GM21381 (cell line): ENCODE results near the gene ITPR2.
"Not testable (repeated sequence)": the region's sequence is repeated elsewhere in the genome, so short reads cannot be mapped to it uniquely, and the experiment has no call there.

Source experiments
- ATAC-seq: cut with Tn5 transposase; IDR thresholded peaks from one replicate; pipeline ENCODE4 v1.9.1; 2021; ENCODE audit warnings: mild to moderate bottlenecking, moderate library complexity; ENCODE audit not compliant: unreplicated experiment

Gene ITPR2

DNA sequence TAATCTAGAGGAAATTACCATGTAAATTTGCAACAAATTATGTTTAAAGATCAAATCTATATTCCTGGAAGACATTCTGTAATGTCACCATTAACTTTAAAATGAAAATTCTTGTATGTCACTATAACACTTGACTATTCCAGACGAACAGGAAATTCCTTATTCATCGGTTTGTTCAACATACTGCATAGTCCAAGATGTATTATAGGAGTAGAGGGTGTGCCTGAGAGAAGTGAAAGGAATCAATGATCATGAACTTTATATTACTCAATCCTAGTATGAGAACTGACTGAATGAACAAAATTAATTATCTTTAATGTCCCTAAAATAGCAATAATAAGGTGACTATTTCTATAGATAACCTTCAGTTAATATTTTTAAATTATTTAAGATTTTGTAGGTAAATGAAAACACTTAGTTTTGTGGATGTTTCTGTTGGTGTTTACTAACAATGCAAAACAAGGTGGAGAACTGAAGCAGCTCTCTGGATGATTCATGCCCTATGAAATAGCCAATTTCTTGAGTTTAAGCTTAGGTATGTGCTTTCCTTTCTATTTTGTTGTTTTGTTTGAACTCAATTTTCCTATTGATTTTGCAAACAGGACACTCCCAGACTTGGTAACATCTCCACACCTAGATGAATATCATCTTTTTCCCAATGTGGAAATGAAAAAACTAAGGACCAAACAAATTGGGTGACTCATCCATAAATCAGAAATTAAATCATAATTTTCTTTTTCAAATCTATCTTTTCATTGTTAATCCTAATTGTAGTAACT lies 18.2 kb upstream of the ITPR2 start:
- no peak for ATAC-seq

DNA sequence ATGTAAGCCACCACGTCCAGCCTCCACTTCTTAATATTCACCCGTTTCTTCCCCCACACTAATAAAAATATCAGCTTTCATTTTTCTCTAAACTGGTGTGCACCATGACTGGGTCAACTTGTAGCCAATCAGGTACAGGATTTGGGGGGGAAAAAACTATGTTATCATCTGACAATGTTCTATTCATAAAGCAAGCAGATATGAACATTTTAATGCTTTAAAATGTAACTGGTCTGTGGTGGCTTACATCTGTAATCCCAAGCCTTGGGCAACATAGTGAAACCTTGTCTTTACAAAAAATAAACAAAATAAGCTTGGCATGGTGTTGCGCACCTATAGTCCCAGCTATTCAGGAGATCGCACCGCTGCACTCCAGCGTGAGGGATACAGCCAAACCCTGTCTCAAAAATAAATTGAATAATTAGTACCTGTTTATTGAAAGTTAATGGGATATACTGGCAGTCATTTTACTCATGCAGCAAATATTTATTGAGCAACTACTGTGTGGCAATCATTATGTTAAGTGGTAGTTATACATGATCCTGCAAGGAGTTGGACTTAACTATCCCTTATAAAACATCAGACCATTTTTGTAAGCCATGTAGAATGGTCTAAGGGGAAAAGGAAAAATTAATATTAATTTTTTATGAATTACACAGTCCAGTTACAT lies 15.3 kb upstream of the ITPR2 start:
- no peak for ATAC-seq

DNA sequence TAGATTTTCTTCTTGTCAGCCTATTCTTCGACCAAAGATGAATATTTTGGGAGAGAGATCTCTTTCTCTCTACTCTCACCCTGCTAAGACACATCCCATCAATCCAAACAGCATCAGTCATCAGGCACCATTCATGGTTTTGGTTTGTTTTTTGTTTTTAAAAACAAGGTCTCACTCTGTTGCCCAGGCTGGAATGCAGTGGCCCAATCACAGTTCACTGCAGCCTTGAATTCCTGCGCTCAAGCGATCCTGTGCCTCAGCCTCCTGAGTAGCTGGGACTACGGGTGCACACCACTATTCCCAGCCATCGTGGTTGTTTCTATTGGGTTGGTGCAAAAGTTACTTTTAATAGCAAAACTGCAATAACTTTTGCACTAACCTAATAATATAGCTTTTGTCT lies 14.4 kb upstream of the ITPR2 start:
- ATAC-seq, result no peak

DNA sequence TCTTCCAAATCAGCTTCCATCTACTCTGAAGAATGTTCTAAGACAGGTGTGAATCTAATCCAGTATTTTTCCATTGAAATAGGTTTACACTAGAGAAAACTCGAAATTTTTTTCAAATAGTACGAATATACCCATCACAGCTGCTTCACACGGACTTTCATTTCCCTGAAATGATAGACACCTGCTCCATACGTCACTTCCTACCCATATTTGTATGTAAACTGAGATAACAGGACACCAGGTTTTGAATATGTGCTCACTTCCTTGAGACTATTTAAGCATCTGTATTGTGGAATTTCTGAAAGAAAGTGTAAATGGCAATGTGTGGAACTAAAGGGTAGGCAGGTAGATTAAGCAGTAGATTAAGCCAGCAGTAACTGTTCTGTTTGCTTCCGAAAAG lies 13.4 kb upstream of the ITPR2 start:
- ATAC-seq, result no peak

DNA sequence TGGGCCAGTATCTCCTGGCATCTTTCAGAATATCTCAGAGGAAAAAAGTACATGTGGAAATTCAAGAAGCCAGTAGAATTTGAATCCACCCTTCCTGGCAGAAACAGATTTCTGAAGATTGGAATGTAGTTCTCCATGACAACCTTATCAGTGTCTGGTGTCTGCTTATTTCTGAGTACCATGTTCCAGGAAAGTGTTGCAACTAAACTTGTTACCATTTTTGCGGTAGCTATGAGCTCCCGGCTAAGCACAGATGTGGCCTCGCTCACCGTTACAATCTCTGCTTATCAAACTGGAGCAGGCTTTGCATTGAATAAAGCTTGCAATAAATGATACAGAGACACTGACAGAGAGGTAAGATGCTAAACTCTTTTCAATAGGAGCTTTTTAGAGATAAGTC lies 13.0 kb upstream of the ITPR2 start:
- ATAC-seq, result no peak

DNA sequence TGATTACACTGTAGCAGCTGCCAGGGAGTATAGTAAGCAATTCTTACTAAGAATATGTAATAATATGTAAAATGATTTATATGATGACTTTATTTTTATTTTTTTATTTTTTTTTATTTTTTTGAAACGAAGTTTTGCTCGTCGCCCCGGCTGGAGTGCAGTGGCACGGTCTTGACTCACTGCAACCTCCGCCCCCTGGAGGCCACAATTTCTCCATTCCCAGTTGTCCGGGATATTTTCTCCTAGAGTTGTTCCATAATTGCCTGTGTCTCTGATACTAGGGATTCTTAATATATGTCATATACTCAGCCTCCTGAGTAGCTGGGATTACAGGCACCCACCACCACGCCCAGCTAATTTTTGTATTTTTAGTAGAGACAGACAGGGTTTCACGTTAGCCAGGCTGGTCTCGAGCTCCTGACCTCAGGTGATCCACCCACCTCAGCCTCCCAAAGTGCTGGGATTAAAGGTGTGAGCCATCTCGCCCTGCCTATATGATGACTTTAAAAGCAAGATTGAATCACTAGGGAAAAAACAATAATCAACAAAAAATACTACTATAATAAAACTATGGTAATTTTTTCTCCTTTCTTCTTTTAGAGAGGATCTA lies 12.2 kb upstream of the ITPR2 start:
- ATAC-seq, result no peak

DNA sequence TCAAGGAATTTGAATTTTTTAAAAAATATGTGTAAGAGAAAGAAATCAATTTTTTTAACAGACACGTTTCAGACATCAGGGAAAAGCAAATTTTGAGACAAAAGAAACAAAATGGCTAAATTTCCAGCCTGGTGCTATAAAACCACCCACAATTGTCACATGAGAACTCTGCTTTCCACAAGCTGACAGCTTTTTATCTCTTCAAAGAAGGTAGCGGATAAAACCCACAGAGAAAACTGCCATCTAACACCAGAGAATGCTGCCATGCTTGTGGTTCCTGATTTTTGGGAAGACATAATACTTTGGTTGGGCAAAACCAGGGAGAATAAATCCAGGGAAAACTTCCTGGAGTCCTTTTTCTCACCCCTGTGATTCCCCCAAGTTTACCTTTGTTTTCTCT lies 10.3 kb upstream of the ITPR2 start:
- ATAC-seq, result no peak

DNA sequence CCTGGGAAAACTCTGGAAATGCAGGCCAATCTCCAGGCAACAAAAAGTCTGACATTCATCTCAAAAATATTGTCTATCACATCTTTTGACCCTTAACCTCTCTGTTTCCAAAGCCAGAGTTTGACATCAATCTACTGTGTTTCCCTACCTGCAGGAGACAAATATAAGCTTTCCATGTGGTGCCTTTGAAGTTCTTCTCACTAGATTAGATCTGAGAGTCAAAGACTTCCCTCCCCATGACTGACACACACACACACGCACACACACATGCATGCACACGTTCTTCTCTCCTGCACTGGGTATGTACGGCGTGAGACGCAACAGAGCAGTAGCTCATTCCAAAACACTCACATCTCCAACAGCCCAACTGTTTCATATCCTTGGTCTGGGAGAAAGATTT lies 8.1 kb upstream of the ITPR2 start:
- no peak for ATAC-seq

DNA sequence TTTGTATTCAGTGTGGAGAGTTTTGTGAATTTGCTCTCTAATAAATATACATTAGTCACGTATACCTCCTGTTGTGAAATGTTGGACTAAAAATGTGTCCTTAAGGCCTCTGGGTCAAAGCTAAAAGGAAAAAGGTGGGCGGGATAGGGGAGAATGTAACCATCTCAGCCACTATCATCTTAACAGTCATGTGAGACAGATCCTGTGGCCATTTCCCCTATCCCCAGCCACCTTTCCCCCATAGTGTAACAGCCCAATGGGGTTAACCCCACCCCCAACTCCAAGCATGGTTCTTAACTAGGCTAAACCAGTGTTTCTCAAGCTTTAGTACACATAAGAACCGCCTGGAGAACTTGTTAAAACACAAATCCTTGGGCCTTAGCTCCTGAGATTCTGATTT lies 6.5 kb upstream of the ITPR2 start:
- no peak for ATAC-seq

DNA sequence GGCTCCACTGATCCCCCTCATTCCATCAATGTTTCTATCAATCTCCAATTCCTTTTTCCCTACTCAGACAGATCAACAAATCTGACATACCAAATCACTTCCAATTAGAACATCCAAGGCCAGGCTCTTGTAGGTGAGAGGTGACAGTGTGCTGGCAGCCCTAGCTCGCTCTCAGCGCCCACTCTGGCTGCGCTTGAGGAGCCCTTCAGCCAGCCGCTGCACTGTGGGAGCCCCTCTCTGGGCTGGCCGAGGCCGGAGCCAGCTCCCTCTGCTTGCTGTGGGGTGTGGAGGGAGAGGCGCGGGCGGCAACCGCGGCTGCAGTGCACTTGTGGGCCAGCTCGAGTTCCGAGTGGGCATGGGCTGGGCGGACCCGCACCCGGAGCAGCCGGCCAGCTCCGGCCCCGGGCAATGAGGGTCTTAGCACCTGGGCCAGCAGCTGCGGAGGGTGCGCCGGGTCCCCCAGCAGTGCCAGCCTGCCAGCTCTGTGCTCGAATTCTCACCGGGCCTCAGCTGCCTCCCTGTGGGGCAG lies 6.0 kb upstream of the ITPR2 start:
- no peak for ATAC-seq

DNA sequence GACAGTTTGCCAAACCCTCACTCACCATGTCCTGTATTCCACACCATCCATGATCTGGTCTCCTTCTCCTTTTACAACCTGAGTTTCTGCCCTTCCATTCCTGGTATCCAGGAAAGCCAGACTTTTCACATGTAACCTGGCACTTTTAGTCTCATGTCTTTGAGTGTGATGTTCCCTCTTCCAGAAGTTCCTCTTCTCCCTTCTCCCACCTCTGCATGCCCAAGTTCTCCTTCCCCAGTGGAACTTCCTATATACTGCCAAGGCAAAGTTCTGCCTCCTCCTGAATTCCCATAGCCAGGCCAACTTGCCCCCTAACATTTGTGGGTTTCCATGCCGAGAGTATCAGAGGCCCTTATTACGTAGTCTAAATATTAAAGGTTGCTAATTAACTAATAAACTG lies 3.2 kb upstream of the ITPR2 start:
- ATAC-seq, result no peak

DNA sequence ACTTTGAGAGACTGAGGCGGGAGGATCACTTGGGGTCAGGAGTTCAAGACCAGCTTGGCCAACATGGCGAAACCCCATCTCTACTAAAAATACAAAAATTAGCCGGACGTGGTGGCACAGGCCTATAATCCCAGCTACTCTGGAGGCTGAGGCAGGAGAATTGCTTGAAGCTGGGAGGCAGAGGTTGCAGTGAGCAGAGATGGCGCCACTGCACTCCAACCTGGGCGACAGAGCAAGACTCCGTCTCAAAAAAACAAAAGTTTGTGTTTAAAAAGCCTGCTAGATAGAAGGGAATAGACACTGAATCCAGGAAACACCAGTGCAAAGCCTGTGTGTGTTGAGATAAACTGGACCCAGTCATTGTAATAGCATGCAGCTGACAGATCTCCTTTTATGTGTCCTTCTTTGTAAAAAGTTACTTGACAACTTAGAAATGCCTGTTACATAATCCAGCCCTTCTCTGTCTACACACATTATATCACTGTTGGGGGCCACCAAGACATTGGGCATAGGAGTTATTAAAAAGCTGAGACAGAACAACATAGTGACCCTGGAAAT lies 1.6 kb upstream of the ITPR2 start:
- not testable (repeated sequence) for ATAC-seq

DNA sequence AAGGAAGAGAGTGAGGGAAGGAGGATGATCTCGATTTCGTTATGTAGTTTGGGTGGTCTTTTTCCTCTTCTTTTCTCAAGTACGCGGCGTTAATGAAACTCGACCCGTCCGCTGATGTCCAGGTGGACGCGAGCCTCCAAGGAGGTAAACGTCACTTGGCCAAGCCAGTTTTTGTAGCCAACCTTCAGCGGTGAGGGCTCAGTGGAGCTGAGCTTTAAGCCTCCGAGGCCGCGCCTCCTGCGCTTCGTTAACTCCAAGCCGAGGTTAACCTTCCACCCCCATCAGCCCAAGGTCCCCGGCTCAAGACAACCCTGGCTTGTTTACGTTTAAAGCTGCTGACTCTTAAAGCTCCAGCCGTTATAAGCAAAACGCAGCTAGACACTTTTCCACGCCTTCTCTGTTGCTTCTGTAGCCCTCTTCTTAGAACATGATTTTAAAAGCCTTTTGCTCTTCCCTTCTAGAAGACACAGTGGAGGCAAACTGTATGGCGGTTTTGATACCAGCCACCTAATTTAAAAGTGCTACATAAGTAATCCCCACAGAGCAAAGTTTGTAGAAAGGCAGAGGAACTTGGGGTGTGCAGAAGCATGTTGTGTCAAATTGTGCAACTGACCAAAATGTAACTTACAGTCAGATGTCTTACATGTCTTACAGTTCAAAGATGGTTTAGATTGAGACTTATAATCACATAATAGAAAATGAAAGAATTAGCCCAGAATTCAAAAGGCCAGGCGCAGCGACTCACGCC lies 923 bp upstream of the ITPR2 start:
- no peak for ATAC-seq

DNA sequence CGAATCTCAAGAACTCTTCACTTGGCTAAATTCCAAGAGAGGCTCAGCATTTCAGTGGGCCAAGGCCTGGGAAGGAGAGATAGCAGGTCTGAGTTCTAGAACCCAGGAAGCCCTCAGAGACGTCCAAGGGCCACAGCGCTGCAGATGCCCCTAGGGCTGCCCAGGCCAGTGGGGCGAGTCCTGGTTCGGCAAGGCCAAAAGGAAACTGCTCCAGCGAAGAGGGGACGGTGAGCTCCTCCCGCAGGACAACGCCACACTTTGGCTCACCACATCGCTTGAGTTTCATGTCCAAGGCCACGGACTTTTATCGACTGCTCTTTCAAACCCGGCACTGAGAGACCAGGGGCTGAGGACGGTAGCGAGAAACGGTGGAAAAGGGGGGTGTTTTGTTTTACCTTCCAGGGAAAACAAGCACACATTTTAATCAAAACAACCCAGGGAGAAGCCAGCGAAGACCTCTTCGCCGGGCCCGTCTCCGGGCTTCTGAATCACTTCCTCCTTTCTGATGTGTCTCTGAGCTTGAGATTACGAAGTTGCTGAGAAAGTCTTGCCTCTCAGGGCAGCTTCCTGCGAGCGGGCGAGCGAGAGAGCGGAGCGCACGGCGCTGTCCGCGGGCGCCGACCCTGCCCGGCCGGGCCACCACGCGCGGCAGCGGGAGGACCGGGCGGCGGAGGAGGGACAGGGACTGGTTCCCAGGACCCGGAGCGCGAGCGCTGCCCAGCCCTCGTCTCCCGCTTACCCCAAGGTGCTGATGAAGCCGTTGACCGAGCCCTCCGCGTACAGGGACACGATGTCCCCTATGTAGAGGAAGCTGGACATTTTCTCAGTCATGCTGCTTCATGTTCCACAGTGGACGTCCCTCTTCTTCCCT lies 808 bp downstream of the ITPR2 start:
- peak; percentile 35 for ATAC-seq

DNA sequence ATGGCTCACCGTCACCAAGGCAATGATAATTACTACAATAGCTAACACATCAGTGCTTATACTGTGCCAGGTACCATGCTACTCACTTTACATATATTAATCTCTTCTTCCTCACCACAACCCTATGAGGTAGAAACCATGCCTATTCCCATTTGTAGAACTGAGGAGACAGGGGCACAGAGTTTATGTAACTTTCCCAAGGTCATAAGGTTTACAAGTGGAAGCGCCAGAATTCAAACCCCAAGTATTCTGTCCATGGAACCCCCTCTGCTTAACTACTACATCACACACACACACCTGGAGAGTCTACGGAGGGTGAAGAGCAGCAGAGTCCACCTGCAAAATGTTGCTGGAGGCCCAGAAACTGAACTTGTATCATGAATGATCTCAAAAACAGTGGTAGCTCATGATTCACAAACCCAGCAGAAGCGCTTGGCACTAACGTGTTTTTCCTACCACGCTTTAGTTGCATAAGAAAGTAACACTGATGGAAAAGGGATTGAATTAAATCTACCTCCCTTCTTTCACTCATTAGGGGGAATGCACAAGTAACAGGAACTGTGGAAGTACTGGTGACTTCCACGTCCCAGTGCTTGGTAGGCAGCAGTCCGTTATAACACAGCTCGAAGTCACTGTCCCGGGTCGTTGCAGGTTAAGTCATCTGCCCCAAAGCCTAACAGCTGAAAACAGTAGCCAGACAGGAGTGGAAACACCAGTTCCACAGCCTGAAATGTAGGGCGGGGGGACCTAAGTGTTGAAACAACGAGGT lies 2.0 kb downstream of the ITPR2 start:
- no peak for ATAC-seq

DNA sequence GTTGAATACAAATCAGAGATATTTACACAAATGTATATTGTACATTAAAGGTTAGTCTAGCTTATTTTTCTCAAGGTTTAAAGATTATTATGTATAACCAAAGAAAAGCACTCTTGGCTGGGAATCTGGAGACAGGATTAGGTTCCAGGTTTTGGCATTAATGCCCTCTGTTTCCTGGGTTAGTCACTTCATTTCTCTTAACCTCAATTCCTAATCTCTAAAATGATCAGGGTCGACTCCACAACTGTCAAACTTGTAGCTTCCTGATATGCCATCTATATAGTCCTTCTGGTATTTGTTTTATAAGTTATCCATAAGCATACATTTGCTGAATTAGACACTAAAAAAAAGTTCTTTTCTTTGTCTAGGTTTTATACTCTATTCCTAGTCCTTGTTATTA lies 2.6 kb downstream of the ITPR2 start:
- ATAC-seq, result no peak

DNA sequence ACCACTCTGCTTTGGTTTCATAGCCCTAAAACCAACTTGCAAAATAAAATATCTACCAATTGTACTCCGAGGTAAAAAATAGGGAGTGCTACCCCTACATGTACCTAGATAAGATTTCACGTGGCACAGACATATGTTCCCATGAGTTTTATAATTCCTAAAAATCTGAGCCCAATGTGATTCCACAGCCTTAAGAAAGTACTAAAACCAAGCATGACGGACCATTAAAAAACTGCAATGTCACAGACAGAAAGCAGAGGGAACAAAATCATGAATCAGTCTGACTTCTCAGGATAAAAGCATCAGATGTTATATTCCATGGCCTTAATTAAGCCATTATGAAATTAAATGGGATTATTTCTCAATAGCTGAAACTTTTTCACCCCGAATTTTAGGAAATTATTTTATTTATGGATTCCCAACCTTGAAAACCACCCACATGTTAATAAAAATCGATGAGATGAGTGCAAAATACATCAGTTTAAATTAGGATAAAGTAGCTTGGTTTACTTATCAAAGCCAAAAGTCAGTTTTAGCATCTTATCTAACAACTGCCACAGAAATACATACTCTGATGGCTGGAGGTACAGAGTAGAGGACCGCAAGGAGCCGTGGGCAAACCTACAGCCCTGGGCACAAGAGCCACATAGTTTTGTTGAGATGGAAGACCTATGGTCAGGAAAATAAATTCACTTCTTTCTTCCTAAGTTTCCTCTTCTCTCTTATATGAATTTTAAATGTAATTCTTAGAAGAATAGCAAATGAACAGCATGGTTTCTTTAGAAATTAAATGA lies 4.5 kb downstream of the ITPR2 start:
- ATAC-seq, result no peak

DNA sequence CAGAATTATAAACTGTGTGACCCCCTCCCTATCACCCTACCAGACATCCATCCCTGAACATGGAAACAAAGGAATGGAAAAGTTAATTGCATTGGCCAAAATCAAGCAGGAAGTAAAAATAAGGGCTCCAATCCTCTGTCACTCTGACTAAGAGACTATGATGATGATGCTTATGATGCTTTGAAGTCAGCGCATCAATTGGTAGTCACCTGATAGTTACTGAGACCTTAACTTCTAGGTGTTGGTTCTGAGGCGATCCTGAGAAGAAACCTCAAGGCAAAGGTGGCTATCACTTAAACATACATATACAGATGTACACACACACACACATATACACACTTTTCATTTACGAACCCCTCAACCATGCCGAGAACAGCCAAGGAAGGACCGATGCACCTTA lies 6.6 kb downstream of the ITPR2 start:
- ATAC-seq, result no peak
